Natural killer cell (primary cell): ENCODE results near the gene ABCA2. TPM values are rescaled to one million over a fixed set of nuclear protein-coding genes. Genes with fewer than 3 reads are reported as not detected.

ENCODE experiments used
- ATAC-seq, 3 donors: fragments of 150-1000 bp in 2 of 3; fragments of 200-7000 bp in 1 of 3; cut with Tn5 transposase; 1 replicate in 1 of 3; 2 replicates in 2 of 3; pipeline ENCODE4 v1.10.0; 2021; ENCODE audit warnings: mild to moderate bottlenecking in 2 of 3, moderate library complexity in 2 of 3
- DNase-seq, 2 donors: peaks; one replicate each; pipeline versions ENCODE4 v3.0.0 to v3.0.0-alpha.2; 2013 to 2021; ENCODE audit warnings: mixed read lengths in 1 of 2
- H3K27ac ChIP-seq: one replicate; pipeline ENCODE4 v1.5.1; 2013; ENCODE audit warnings: mild to moderate bottlenecking, low read length
- H3K27me3 ChIP-seq: one replicate; pipeline ENCODE4 v1.6.1; 2013; ENCODE audit warnings: low read length; ENCODE audit not compliant: control insufficient read depth, insufficient read depth
- H3K36me3 ChIP-seq: one replicate; pipeline ENCODE4 v1.6.1; 2013; ENCODE audit warnings: low read length; ENCODE audit not compliant: control insufficient read depth, insufficient read depth
- H3K4me1 ChIP-seq: one replicate; pipeline ENCODE4 v1.6.1; 2013; ENCODE audit warnings: low read length; ENCODE audit not compliant: control insufficient read depth, insufficient read depth
- H3K4me3 ChIP-seq: one replicate; pipeline ENCODE4 v1.5.1; 2013; ENCODE audit warnings: low read length
- H3K9me3 ChIP-seq: one replicate; pipeline ENCODE4 v1.6.1; 2013; ENCODE audit warnings: low read length; ENCODE audit not compliant: control insufficient read depth, insufficient read depth
- H3K27ac Mint-ChIP-seq, 2 donors: one replicate each; pipeline ENCODE4 v1.8.0; 2022; ENCODE audit warnings: mild to moderate bottlenecking in 2 of 2, mixed read lengths in 2 of 2, moderate library complexity in 1 of 2
- H3K27me3 Mint-ChIP-seq, 2 donors: one replicate each; pipeline ENCODE4 v1.8.0; 2022; ENCODE audit warnings: low read depth in 2 of 2, mixed read lengths in 2 of 2
- H3K36me3 Mint-ChIP-seq: one replicate; pipeline ENCODE4 v1.8.0; 2022; ENCODE audit warnings: mixed read lengths
- H3K4me1 Mint-ChIP-seq, 2 donors: one replicate each; pipeline ENCODE4 v1.8.0; 2022; ENCODE audit warnings: mixed read lengths in 2 of 2
- H3K4me3 Mint-ChIP-seq: one replicate; pipeline ENCODE4 v1.8.0; 2022; ENCODE audit warnings: mild to moderate bottlenecking, moderate library complexity, mixed read lengths
- H3K9me3 Mint-ChIP-seq, 2 donors: one replicate each; pipeline ENCODE4 v1.8.0; 2022; ENCODE audit warnings: mixed read lengths in 2 of 2
- WGBS: methylation state at CpG from one replicate; pipeline ENCODE4 v1.1.7; 2013; ENCODE audit warnings: missing lambda C conversion rate; ENCODE audit not compliant: insufficient coverage; 5-methylcytosine and 5-hydroxymethylcytosine counted together
- intact Hi-C: fragments of 100-400 bp; cut with micrococcal nuclease; formaldehyde crosslinking; loops from one replicate; pipeline ENCODE4 v1.14.2; 2022
- total RNA-seq, 4 donors: library from RNA; stranded (reverse); fragments of 120-200 nt in 1 of 4; gene quantifications; one replicate each; pipeline versions ENCODE4 v1.2.3 to v1.2.4, GENCODE V29; 2013 to 2022
- TF ChIP-seq, protein P1 (sequence below): fragments of 200-600 bp; IDR thresholded peaks from one replicate; pipeline ENCODE4 v1.8.0; 2022; ENCODE audit warnings: antibody characterized with exemption

ABCA2 gene
- total RNA-seq, 3 donors from 2014 or later (not counting 1 experiment from before 2014, with no cell fraction given), result 356 to 416 (median 357) TPM

DNA sequence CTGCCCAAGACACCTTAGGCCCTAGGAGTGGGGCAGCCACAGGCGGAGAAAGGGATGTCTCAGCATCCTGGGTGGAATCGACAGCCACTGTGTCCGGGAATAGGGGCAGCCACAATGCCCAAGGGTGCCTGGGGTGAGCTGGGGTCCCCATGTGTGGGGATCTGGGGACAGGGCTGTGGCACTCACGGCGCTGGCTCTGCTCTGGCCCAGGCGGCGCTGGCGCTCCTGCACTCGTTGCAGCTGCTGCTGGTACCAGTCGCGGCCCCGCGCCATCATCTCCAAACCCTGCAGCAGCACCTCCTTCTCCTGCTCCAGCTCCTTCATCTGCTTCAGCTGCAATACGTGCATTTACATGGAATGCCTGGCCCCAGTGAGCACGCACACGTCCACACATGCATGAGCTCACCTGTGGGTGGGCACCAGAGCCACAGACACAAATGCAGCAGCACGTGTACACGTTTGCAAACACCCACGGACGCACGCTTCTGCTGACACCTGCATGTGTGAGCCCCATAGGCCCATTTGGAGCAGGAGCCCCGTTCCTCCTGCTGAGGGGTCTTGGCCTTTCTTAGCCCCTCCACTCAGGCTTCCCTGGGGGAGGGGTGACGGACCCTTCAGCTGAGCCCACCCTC, 37.4 kb upstream of the ABCA2 start:
- no peaks in the 10 kb centered on the region for H3K27me3 Mint-ChIP-seq
- Histone ChIP-seq H3K27ac (no peak overlapping the region), H3K9me3 (no peaks in the 10 kb centered on the region), H3K27me3 (no peaks in the 10 kb centered on the region), H3K36me3 (no peaks in the 10 kb centered on the region), H3K4me3 (no peak overlapping the region), H3K4me1 (peaks cover 20% of the 10 kb centered on the region)
- H3K9me3 Mint-ChIP-seq, result no peaks in the 10 kb centered on the region
- 94% methylated on average over 23 of the region's 23 CpGs for WGBS
- no peak overlapping the region for H3K27ac Mint-ChIP-seq
- peaks cover 8 to 11% of the 10 kb centered on the region in 2 donors for H3K4me1 Mint-ChIP-seq
- no peak overlapping the region for H3K4me3 Mint-ChIP-seq
- H3K36me3 Mint-ChIP-seq, result no peaks in the 10 kb centered on the region
- TF ChIP-seq, protein P1, sequence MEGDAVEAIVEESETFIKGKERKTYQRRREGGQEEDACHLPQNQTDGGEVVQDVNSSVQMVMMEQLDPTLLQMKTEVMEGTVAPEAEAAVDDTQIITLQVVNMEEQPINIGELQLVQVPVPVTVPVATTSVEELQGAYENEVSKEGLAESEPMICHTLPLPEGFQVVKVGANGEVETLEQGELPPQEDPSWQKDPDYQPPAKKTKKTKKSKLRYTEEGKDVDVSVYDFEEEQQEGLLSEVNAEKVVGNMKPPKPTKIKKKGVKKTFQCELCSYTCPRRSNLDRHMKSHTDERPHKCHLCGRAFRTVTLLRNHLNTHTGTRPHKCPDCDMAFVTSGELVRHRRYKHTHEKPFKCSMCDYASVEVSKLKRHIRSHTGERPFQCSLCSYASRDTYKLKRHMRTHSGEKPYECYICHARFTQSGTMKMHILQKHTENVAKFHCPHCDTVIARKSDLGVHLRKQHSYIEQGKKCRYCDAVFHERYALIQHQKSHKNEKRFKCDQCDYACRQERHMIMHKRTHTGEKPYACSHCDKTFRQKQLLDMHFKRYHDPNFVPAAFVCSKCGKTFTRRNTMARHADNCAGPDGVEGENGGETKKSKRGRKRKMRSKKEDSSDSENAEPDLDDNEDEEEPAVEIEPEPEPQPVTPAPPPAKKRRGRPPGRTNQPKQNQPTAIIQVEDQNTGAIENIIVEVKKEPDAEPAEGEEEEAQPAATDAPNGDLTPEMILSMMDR, result no peak
- intact Hi-C loops, result no loop called here
- no peak for ATAC-seq
- no peak for DNase-seq

DNA sequence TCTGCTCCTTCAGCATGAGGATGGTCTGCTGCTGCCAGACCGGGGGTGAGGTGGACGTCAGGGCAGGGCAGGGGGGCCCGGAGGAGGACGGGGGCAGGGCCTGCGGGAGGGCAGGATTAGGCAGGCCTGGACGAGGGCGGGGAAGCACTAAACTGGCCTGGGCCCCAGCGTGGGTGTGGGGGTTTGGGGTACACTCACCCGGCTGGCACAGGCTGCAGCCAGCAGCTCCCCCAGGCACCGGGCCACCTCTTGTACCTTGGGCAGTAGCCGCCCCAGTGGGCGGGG, 36.8 kb upstream of the ABCA2 start:
- intact Hi-C loops, result no loop called here

DNA sequence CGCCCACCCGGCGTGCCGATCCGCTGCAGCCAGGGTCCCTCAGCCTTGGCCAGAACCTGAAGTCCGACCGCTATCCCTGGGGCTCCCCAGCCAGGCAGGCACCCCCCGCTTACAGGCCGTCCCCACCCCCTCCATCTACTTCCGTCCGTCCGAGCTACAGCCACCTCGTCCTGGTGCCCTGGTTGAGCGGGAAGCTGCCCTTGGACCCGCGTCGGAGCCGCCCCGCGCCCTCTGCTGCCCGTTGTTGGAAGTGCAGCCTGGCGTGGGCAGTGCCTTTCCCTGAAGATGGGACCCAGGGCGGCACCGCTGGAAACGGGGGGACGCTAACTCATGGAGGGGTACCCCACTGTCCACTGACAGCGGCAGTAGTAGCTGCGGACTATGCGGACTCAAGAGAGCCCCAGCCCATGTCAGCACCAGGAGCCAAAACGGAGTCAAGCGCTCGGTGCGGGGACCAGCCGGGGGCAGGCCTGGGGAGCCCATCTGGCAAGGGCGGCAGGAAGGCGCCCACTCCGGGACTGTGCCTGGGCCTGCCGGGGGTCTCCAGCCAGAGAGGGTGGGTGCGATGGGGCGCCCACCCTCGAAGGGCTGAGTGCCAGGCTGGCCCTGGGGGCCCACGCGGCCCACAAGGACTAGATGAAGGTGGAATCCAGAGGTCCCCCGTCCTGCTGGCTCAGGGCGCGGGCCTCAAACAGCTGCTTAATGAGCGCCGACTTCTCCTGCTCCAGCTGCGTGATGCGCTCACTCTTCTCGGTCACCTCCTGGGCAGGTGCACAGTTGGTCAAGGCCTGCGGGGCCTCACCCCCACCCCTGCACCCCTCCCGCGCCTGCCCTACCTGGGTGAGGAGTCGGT, 36.2 kb upstream of the ABCA2 start:
- peaks cover 8 to 10% of the 10 kb centered on the region in 2 donors for H3K4me1 Mint-ChIP-seq
- Histone ChIP-seq H3K9me3 (no peaks in the 10 kb centered on the region), H3K36me3 (no peaks in the 10 kb centered on the region), H3K27ac (no peak overlapping the region), H3K27me3 (no peaks in the 10 kb centered on the region), H3K4me3 (no peak overlapping the region), H3K4me1 (peaks cover 14% of the 10 kb centered on the region)
- H3K9me3 Mint-ChIP-seq, result no peaks in the 10 kb centered on the region
- peak; percentile 55 to 76 for DNase-seq
- no peaks in the 10 kb centered on the region for H3K36me3 Mint-ChIP-seq
- WGBS, result 60% methylated on average over 55 of the region's 55 CpGs
- no peaks in the 10 kb centered on the region for H3K27me3 Mint-ChIP-seq
- TF ChIP-seq, protein P1, result peak; percentile 90
- ATAC-seq, result peak; percentile 45 to 59 (median 51)
- H3K4me3 Mint-ChIP-seq, result no peak overlapping the region
- intact Hi-C loops, result no loop called here
- no peak overlapping the region for H3K27ac Mint-ChIP-seq

More for the DNA sequence above, 36.8 kb upstream of the ABCA2 start:
- DNase-seq (no peak), ATAC-seq (no peak)
- no peaks in the 10 kb centered on the region for H3K36me3 ChIP-seq
- WGBS, result 95% methylated on average over 12 of the region's 12 CpGs
- Mint-ChIP-seq H3K9me3 (no peaks in the 10 kb centered on the region), H3K36me3 (no peaks in the 10 kb centered on the region), H3K27ac (no peak overlapping the region), H3K4me3 (no peak overlapping the region), H3K4me1 (peaks cover 8 to 10% of the 10 kb centered on the region in 2 donors), H3K27me3 (no peaks in the 10 kb centered on the region)
- H3K27ac ChIP-seq, result no peak overlapping the region
- no peaks in the 10 kb centered on the region for H3K9me3 ChIP-seq
- H3K4me1 ChIP-seq, result peaks cover 19% of the 10 kb centered on the region
- H3K27me3 ChIP-seq, result no peaks in the 10 kb centered on the region
- TF ChIP-seq, protein P1, result no peak
- no peak overlapping the region for H3K4me3 ChIP-seq
